ENCODE results near the gene ATN1.

The ATN1 gene

GRCh38 chr12:6953442-6954315, 25.9 kb downstream of the ATN1 start:
- in situ Hi-C loops (cut with MboI; ENCODE audit: low pct_unique_long_range_greater_than_20kb, low sequenced_read_pairs) = no loop called here

DNA sequence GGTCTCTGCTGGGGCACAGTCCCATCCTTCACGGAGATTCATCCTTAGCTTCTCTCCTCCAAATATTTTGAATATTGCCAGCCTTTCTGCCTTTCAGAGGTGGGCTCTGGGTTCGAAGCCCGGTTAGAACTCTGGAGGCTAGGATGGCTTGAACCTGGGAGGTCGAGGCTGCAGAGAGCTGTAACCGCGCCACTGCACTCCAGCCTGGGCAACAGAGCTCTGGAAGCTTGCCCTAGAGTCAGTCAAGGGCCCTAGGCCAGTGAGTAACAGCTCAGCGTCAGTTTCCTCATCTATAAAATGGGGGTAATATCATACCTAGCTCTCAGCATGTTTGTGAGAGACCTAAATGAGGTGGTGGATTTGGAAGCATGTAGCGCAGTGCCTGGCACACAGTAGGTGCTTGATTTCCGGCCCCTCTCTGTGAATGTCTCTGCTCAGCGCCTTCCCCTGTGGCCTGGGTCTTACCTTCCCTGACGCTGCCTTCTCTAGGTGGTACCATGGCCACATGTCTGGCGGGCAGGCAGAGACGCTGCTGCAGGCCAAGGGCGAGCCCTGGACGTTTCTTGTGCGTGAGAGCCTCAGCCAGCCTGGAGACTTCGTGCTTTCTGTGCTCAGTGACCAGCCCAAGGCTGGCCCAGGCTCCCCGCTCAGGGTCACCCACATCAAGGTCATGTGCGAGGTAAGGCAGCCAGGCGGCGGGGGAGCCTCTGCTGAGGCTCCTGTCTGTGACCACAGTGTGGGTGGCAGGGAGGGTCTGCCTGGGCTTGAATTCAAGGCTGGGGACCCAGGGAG, 26.8 kb downstream of the ATN1 start:
- in situ Hi-C loops (cut with MboI; ENCODE audit: low pct_unique_long_range_greater_than_20kb, low sequenced_read_pairs) = no loop called here
- no peak for DNase-seq

More at GRCh38 chr12:6953442-6954315, 25.9 kb downstream of the ATN1 start:
- DNase-seq = peak; percentile 98

- DNase-seq = no peak
- in situ Hi-C loops (cut with MboI; ENCODE audit: low pct_unique_long_range_greater_than_20kb, low sequenced_read_pairs) = no loop called here
Measured at GRCh38 chr12:6955108-6956020, 27.6 kb downstream of the ATN1 start.

DNA sequence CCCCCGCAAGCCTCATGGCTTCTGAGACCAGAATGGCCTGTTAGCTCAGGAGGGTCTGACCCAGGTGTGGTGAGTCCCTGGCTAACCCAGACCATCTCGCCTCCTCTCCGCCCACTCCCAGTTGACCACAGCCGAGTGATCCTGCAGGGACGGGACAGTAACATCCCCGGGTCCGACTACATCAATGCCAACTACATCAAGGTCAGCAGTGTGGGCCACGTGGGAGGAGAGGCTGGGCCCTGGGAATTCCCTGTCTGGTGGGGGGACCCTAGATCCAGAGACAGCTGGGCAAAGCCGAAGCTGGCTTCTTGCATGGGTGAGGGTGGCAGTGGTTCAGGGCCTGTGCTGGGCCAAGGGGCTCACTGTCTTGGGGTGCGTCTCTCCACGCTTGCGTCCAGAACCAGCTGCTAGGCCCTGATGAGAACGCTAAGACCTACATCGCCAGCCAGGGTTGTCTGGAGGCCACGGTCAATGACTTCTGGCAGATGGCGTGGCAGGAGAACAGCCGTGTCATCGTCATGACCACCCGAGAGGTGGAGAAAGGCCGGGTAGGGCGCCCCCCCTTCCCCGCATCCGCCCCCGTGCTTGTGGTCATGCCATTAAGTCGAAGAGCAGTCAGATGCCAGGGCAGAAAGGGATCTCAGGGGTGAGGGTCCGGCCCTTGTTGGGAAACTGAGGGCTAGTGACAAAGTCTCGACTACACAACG, 28.4 kb downstream of the ATN1 start:
- no peak for DNase-seq
- in situ Hi-C loops (cut with MboI; ENCODE audit: low pct_unique_long_range_greater_than_20kb, low sequenced_read_pairs) = no loop called here

DNA sequence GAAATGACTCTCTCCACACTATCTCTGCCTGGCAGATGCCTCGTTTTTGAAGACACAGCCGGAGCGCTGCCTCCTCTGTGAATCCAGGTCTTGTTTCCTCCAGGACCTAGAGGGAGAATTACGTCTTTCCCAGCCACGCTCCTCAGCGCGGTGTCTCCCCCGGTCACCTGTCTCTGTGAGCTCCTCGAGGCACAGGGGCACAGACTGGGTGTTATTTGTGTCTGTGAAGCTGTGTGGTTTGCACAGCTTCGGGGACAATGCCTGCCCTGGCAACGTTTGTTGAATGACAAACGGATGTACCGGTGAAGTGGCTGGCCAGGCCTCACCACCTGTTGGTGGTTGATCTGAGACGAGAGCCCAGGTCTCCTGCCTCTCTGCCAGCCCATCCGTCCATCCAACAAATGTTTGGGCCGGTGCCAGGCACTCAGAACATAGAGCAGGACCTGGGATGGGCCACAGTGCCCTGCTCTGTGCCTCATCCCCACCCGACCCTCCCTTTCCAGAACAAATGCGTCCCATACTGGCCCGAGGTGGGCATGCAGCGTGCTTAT, 29.5 kb downstream of the ATN1 start:
- no peak for DNase-seq
- in situ Hi-C loops (cut with MboI; ENCODE audit: low pct_unique_long_range_greater_than_20kb, low sequenced_read_pairs) = no loop called here

- in situ Hi-C loops (cut with MboI; ENCODE audit: low pct_unique_long_range_greater_than_20kb, low sequenced_read_pairs) = no loop called here
- no peak for DNase-seq
Measured at GRCh38 chr12:6957741-6958608, 30.2 kb downstream of the ATN1 start.

- no peak for DNase-seq
- in situ Hi-C loops (cut with MboI; ENCODE audit: low pct_unique_long_range_greater_than_20kb, low sequenced_read_pairs) = no loop called here
Measured at GRCh38 chr12:6958609-6959057, 30.9 kb downstream of the ATN1 start.

DNA sequence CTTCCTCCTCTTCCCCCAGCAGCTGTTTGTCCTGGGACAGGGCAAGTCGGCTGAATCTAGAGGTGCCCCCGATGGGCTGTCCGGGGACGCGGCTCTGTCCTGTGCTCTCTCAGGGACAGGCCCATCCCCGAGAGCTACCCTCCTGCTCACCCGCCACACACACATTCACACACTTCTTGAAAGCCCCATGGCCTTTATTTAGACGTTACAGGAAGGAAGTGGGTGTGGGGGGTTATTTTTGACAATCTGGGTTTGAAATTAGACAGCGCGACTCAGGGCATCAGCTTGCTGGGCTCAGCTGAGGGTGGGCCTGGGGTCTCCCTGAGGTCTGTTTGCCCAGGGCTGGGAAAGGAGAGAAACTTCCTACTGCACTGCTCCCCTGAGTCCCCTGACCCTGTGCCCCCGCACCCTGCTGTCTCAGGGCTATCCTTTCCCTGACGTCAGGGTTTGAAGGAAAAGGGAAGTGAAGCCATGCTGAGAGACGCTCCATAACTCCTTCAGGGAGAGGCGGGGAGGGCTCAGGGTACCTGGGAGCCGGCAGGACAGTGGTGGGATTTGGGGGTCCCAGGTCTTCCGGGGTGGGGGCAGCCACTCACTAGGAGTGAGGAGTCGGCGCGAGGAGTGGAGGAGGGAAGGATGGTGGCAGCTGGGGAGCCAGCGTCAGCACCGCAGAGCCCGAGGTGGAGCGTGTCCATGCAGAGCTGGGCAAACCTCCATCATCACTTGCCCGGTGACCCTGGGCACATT, 31.5 kb downstream of the ATN1 start:
- DNase-seq = peak; percentile 93
- in situ Hi-C loops (cut with MboI; ENCODE audit: low pct_unique_long_range_greater_than_20kb, low sequenced_read_pairs) = no loop called here

- no peak for DNase-seq
- in situ Hi-C loops (cut with MboI; ENCODE audit: low pct_unique_long_range_greater_than_20kb, low sequenced_read_pairs) = no loop called here
Measured at GRCh38 chr12:6959805-6960592, 32.2 kb downstream of the ATN1 start.

GRCh38 chr12:6960593-6961277, 33.0 kb downstream of the ATN1 start:
- in situ Hi-C loops (cut with MboI; ENCODE audit: low pct_unique_long_range_greater_than_20kb, low sequenced_read_pairs) = no loop called here
- peak; percentile 66 for DNase-seq

DNA sequence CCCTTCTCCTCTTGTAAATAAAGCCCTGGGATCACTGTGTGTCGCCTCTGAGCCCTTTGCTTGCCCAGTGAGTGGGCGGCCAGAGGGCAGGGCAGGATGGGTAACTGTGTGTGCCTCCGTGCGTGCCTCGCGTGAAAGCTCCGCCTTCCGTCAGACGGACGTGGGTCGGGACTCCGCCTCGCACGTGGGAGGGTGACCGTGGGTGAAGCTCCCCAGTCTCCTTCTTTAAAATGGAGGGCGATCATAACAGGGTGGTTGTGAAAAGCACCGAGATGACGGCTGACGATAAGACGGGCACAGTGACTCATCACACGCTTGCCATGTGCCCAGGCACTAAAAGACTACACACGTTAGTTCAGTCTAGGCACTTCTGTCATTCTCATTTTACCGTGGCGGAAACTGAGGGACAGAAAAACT, 33.5 kb downstream of the ATN1 start:
- DNase-seq = no peak
- in situ Hi-C loops (cut with MboI; ENCODE audit: low pct_unique_long_range_greater_than_20kb, low sequenced_read_pairs) = no loop called here

DNA sequence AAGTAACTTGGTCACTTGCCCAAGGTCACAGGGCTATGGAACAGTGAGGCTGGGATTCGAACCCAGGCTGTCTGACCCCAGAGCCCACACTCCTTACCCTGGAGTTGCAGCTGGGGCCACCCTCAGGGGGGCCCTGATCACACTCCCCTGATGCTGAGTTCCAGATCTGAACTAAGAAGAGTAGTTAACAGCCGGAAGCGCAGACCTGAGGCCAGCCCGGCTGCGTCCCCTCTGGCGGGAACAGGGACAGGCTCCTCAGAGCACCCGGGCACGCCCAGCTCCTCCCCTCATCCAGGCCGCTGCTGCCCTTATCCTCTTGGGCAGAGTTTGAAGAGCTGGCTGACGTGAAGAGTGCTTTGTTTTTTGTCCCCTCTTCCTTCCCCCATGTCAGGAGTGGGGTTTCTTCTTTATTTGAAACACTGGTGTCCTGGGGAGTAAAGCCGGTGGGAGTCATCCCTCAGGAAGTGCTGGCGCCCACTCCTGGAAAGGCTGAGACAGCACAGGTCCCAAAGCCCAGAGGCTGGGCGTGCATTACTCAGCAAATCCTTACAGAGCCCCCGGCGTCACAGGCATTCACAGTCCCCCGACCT, 34.0 kb downstream of the ATN1 start:
- in situ Hi-C loops (cut with MboI; ENCODE audit: low pct_unique_long_range_greater_than_20kb, low sequenced_read_pairs) = no loop called here
- peak; percentile 88 for DNase-seq

- DNase-seq = no peak
- in situ Hi-C loops (cut with MboI; ENCODE audit: low pct_unique_long_range_greater_than_20kb, low sequenced_read_pairs) = no loop called here
Measured at GRCh38 chr12:6962285-6963015, 34.7 kb downstream of the ATN1 start.

GRCh38 chr12:6963016-6963731, 35.4 kb downstream of the ATN1 start:
- in situ Hi-C loops (cut with MboI; ENCODE audit: low pct_unique_long_range_greater_than_20kb, low sequenced_read_pairs) = no loop called here
- no peak for DNase-seq
